H9 (cell line): ENCODE data around the gene ZNF396. TPM values are rescaled to one million over a fixed set of nuclear protein-coding genes. Genes with fewer than 3 reads are reported as not detected.

Source experiments
- DNase-seq: peaks from one replicate; pipeline ENCODE4 v3.0.0-alpha.2; 2017
- H2AFZ ChIP-seq: one replicate; pipeline ENCODE4 v1.6.1; 2013; ENCODE audit warnings: mild to moderate bottlenecking, low read length, control low read depth, moderate library complexity
- H2AK5ac ChIP-seq: 2 replicates; pipeline ENCODE4 v1.6.1; 2013; ENCODE audit warnings: low read length, control low read depth, mixed read lengths; ENCODE audit not compliant: insufficient read length
- H2BK120ac ChIP-seq: one replicate; pipeline ENCODE4 v1.6.1; 2013; ENCODE audit warnings: low read depth, mild to moderate bottlenecking, low read length, control low read depth, inconsistent platforms; ENCODE audit not compliant: poor library complexity, severe bottlenecking
- H2BK12ac ChIP-seq: 2 replicates; pipeline ENCODE4 v1.6.1; 2013; ENCODE audit warnings: low read length, control low read depth, mixed read lengths, low read depth; ENCODE audit not compliant: insufficient read length
- H2BK15ac ChIP-seq: 2 replicates; pipeline ENCODE4 v1.6.1; 2013; ENCODE audit warnings: low read depth, low read length, control low read depth
- H2BK20ac ChIP-seq: one replicate; pipeline ENCODE4 v1.6.1; 2013; ENCODE audit warnings: low read depth, mild to moderate bottlenecking, low read length, control low read depth, inconsistent platforms; ENCODE audit not compliant: poor library complexity, severe bottlenecking
- H2BK5ac ChIP-seq: 2 replicates; pipeline ENCODE4 v1.6.1; 2013; ENCODE audit warnings: low read length, control low read depth, mixed read lengths; ENCODE audit not compliant: insufficient read length
- H3K14ac ChIP-seq: 2 replicates; pipeline ENCODE4 v1.6.1; 2013; ENCODE audit warnings: low read length, control low read depth; ENCODE audit not compliant: insufficient read depth
- H3K18ac ChIP-seq: 2 replicates; pipeline ENCODE4 v1.6.1; 2013; ENCODE audit warnings: low read depth, mild to moderate bottlenecking, mixed read lengths, low read length, control low read depth; ENCODE audit not compliant: insufficient read length
- H3K23ac ChIP-seq: 2 replicates; pipeline ENCODE4 v1.6.1; 2013; ENCODE audit warnings: low read length, control low read depth, mixed read lengths, low read depth; ENCODE audit not compliant: insufficient read length
- H3K23me2 ChIP-seq: 2 replicates; pipeline ENCODE4 v1.6.1; 2013; ENCODE audit warnings: low read depth, mild to moderate bottlenecking, mixed read lengths, low read length, control low read depth; ENCODE audit not compliant: insufficient read length, poor library complexity, severe bottlenecking
- H3K27ac ChIP-seq: 2 replicates; pipeline ENCODE4 v1.5.1; 2013; ENCODE audit warnings: low read length, control low read depth, mixed read lengths, low read depth; ENCODE audit not compliant: insufficient read length
- H3K27me3 ChIP-seq: 2 replicates; pipeline ENCODE4 v1.6.1; 2013; ENCODE audit warnings: low read length, control low read depth, inconsistent platforms; ENCODE audit not compliant: insufficient read depth
- H3K4ac ChIP-seq: 2 replicates; pipeline ENCODE4 v1.6.1; 2013; ENCODE audit warnings: low read depth, mild to moderate bottlenecking, control low read depth, inconsistent platforms, low read length, moderate library complexity
- H3K4me1 ChIP-seq: 2 replicates; pipeline ENCODE4 v1.6.1; 2013; ENCODE audit warnings: low read length, control low read depth, inconsistent platforms; ENCODE audit not compliant: insufficient read depth
- H3K4me2 ChIP-seq: 2 replicates; pipeline ENCODE4 v1.6.1; 2013; ENCODE audit warnings: low read length, control low read depth, mixed read lengths; ENCODE audit not compliant: insufficient read length, insufficient read depth
- H3K56ac ChIP-seq: 2 replicates; pipeline ENCODE4 v1.6.1; 2013; ENCODE audit warnings: low read depth, mild to moderate bottlenecking, mixed read lengths, low read length, control low read depth; ENCODE audit not compliant: insufficient read length
- H3K79me1 ChIP-seq: 2 replicates; pipeline ENCODE4 v1.6.1; 2013; ENCODE audit warnings: low read depth, mild to moderate bottlenecking, moderate library complexity, low read length, control low read depth, inconsistent platforms; ENCODE audit not compliant: insufficient read depth, poor library complexity, severe bottlenecking
- H3K79me2 ChIP-seq: 2 replicates; pipeline ENCODE4 v1.6.1; 2013; ENCODE audit warnings: low read length, control low read depth, inconsistent platforms; ENCODE audit not compliant: insufficient read depth
- H3K9ac ChIP-seq: 2 replicates; pipeline ENCODE4 v1.6.1; 2013; ENCODE audit warnings: low read length, control low read depth, mixed read lengths; ENCODE audit not compliant: insufficient read length; ENCODE audit errors: extremely low read depth
- H3K9me3 ChIP-seq: one replicate; pipeline ENCODE4 v1.6.1; 2013; ENCODE audit warnings: low read depth, low read length, inconsistent platforms; ENCODE audit not compliant: control insufficient read depth
- H3T11ph ChIP-seq: one replicate; pipeline ENCODE4 v1.6.1; 2013; ENCODE audit warnings: mild to moderate bottlenecking, low read length, control low read depth, inconsistent platforms
- H4K20me1 ChIP-seq: one replicate; pipeline ENCODE4 v1.6.1; 2013; ENCODE audit not compliant: control insufficient read depth, insufficient read length, insufficient read depth
- H4K5ac ChIP-seq: 2 replicates; pipeline ENCODE4 v1.6.1; 2013; ENCODE audit warnings: low read depth, mild to moderate bottlenecking, mixed read lengths, low read length, control low read depth; ENCODE audit not compliant: insufficient read length
- H4K8ac ChIP-seq: replicated peaks from 2 replicates; pipeline ENCODE4 v1.6.1; 2013; ENCODE audit warnings: low read length, control low read depth, mixed read lengths, low read depth; ENCODE audit not compliant: insufficient read length
- H4K91ac ChIP-seq: 2 replicates; pipeline ENCODE4 v1.6.1; 2013; ENCODE audit warnings: low read depth, mild to moderate bottlenecking, moderate library complexity, mixed read lengths, low read length, control low read depth; ENCODE audit not compliant: insufficient read length
- H3K27ac Mint-ChIP-seq, 3 experiments: 2 replicates in 2 of 3; 3 replicates in 1 of 3; pipeline ENCODE4 v1.8.0; 2020 to 2021; ENCODE audit warnings: mixed read lengths in 3 of 3, mild to moderate bottlenecking in 1 of 3, moderate library complexity in 1 of 3
- H3K27me3 Mint-ChIP-seq: 2 replicates; pipeline ENCODE4 v1.8.0; 2021; ENCODE audit warnings: low read depth, mild to moderate bottlenecking, moderate library complexity, mixed read lengths
- H3K36me3 Mint-ChIP-seq, 3 experiments: 2 replicates in 2 of 3; 3 replicates in 1 of 3; pipeline ENCODE4 v1.8.0; 2020 to 2021; ENCODE audit warnings: low read depth in 3 of 3, mixed read lengths in 3 of 3; ENCODE audit not compliant: insufficient read depth in 1 of 3
- H3K4me1 Mint-ChIP-seq, 2 experiments: 2 replicates each; pipeline ENCODE4 v1.8.0; 2020; ENCODE audit warnings: mixed read lengths in 2 of 2
- H3K4me3 Mint-ChIP-seq, 2 experiments: 2 replicates in 1 of 2; 3 replicates in 1 of 2; pipeline ENCODE4 v1.8.0; 2020 to 2021; ENCODE audit warnings: mild to moderate bottlenecking in 2 of 2, mixed read lengths in 2 of 2, moderate library complexity in 1 of 2
- H3K9me3 Mint-ChIP-seq, 2 experiments: 2 replicates in 1 of 2; 3 replicates in 1 of 2; pipeline ENCODE4 v1.8.0; 2020; ENCODE audit warnings: mild to moderate bottlenecking in 2 of 2, mixed read lengths in 2 of 2, moderate library complexity in 1 of 2
- WGBS: extraction: QIAGEN DNeasy Blood & Tissue Kit; methylation state at CpG from one replicate; pipeline ENCODE4 v1.1.7; 2013; ENCODE audit warnings: missing lambda C conversion rate, low lambda C conversion rate, mixed read lengths; ENCODE audit not compliant: insufficient read length; ENCODE audit errors: extremely low coverage; 5-methylcytosine and 5-hydroxymethylcytosine counted together
- total RNA-seq: library from RNA; stranded (reverse); gene quantifications from 2 replicates; pipeline ENCODE4 v1.2.1, GENCODE V29; 2021
- TF ChIP-seq, protein P1 (sequence below): fragments of 200-600 bp; sonication (generic); conservative IDR thresholded peaks from 3 replicates; pipeline ENCODE4 v1.8.0; 2021; ENCODE audit warnings: antibody characterized with exemption, mild to moderate bottlenecking

ZNF396 gene
- total RNA-seq, 1 experiment from 2014 or later = 1.2 TPM

DNA sequence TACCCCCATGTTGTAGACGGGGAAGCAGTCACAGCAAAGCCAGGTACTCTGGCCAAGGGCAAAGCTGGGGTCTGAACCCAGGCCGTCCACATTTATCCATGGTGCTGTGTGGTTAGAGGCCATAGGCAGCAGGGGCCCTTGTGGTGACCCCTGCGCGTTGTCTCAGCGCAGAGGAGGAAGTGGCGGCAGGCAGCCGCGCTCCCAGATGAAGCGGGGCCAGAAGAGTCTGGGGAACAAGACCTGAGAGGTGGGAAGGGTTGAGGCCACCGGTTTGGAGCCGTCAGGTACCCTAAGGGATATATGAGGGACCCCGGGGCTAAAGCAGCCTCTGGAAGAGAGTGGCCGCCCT lies 770 bp downstream of the ZNF396 start:
- no peak overlapping the region for H3K18ac ChIP-seq
- TF ChIP-seq, protein P1, sequence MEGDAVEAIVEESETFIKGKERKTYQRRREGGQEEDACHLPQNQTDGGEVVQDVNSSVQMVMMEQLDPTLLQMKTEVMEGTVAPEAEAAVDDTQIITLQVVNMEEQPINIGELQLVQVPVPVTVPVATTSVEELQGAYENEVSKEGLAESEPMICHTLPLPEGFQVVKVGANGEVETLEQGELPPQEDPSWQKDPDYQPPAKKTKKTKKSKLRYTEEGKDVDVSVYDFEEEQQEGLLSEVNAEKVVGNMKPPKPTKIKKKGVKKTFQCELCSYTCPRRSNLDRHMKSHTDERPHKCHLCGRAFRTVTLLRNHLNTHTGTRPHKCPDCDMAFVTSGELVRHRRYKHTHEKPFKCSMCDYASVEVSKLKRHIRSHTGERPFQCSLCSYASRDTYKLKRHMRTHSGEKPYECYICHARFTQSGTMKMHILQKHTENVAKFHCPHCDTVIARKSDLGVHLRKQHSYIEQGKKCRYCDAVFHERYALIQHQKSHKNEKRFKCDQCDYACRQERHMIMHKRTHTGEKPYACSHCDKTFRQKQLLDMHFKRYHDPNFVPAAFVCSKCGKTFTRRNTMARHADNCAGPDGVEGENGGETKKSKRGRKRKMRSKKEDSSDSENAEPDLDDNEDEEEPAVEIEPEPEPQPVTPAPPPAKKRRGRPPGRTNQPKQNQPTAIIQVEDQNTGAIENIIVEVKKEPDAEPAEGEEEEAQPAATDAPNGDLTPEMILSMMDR = no peak
- Mint-ChIP-seq H3K27ac (no peak overlapping the region; a peak in 1 of 7 replicates), H3K27me3 (peaks cover 23% of the 10 kb centered on the region), H3K9me3 (peaks cover 1 to 2% of the 10 kb centered on the region in 2 experiments; a peak in 2 of 5 replicates), H3K4me3 (peak overlapping the region; percentile 77 to 89), H3K36me3 (no peaks in the 10 kb centered on the region), H3K4me1 (peaks cover 7 to 12% of the 10 kb centered on the region in 2 experiments)
- H2AK5ac ChIP-seq = no peak overlapping the region
- H3K79me1 ChIP-seq = no peaks in the 10 kb centered on the region
- no peak overlapping the region for H4K8ac ChIP-seq
- no peak overlapping the region for H2BK15ac ChIP-seq
- H2AFZ ChIP-seq = no peak overlapping the region
- H4K91ac ChIP-seq = no peak overlapping the region
- no peak overlapping the region for H3K56ac ChIP-seq
- H3K4me1 ChIP-seq = no peaks in the 10 kb centered on the region; the same call in 1 of the 2 replicates
- H3K27me3 ChIP-seq = no peaks in the 10 kb centered on the region
- no peak overlapping the region for H3K9ac ChIP-seq
- H4K5ac ChIP-seq = no peak overlapping the region
- H3T11ph ChIP-seq = no peak overlapping the region
- peaks cover 4% of the 10 kb centered on the region for H3K23me2 ChIP-seq
- H3K4ac ChIP-seq = no peak overlapping the region
- H3K14ac ChIP-seq = no peak overlapping the region; the same call in 1 of the 2 replicates
- no peak overlapping the region for H2BK120ac ChIP-seq
- H2BK5ac ChIP-seq = no peak overlapping the region
- peak overlapping the region; percentile 68 for H3K4me2 ChIP-seq
- no peak overlapping the region for H2BK20ac ChIP-seq
- H3K79me2 ChIP-seq = no peaks in the 10 kb centered on the region
- no peaks in the 10 kb centered on the region for H3K9me3 ChIP-seq
- H3K23ac ChIP-seq = no peak overlapping the region
- no CpG with 5 or more reads among the region's 13 CpGs for WGBS
- peak; percentile 61 for DNase-seq
- H4K20me1 ChIP-seq = no peaks in the 10 kb centered on the region
- H3K27ac ChIP-seq = no peak overlapping the region
- H2BK12ac ChIP-seq = no peak overlapping the region
